ENCODE results near the gene LDLRAD1.

- TF ChIP-seq, protein P1, sequence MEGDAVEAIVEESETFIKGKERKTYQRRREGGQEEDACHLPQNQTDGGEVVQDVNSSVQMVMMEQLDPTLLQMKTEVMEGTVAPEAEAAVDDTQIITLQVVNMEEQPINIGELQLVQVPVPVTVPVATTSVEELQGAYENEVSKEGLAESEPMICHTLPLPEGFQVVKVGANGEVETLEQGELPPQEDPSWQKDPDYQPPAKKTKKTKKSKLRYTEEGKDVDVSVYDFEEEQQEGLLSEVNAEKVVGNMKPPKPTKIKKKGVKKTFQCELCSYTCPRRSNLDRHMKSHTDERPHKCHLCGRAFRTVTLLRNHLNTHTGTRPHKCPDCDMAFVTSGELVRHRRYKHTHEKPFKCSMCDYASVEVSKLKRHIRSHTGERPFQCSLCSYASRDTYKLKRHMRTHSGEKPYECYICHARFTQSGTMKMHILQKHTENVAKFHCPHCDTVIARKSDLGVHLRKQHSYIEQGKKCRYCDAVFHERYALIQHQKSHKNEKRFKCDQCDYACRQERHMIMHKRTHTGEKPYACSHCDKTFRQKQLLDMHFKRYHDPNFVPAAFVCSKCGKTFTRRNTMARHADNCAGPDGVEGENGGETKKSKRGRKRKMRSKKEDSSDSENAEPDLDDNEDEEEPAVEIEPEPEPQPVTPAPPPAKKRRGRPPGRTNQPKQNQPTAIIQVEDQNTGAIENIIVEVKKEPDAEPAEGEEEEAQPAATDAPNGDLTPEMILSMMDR (IDR thresholded peaks at IDR 0.05): no peak
- TF ChIP-seq POLR2A (IDR thresholded peaks at IDR 0.05) (no peak), POLR2AphosphoS5 (IDR thresholded peaks at IDR 0.05) (no peak)
These were observed 13.4 kb downstream of the LDLRAD1 start for GRCh38 chr1:54004481-54005049.
